Aorta (tissue), 5 donors: ENCODE data around the gene GPR180. TPM values are rescaled to one million over a fixed set of nuclear protein-coding genes. Genes with fewer than 3 reads are reported as not detected.

Experiments used
- ATAC-seq: fragments of 200-7000 bp; cut with Tn5 transposase; one replicate; pipeline ENCODE4 v1.9.1; 2022; ENCODE audit warnings: moderate library complexity; ENCODE audit not compliant: low FRiP score
- DNase-seq, 2 donors: peaks; one replicate each; pipeline ENCODE4 v3.0.0-alpha.2; 2020
- H3K27ac ChIP-seq, 2 donors: one replicate each; pipeline ENCODE4 v1.5.1; 2013; ENCODE audit warnings: low read length in 2 of 2, mild to moderate bottlenecking in 2 of 2, moderate library complexity in 2 of 2, control low read depth in 1 of 2, inconsistent platforms in 1 of 2, low read depth in 1 of 2
- H3K27me3 ChIP-seq, 2 donors: one replicate each; pipeline ENCODE4 v1.6.1; 2013; ENCODE audit warnings: control low read depth in 1 of 2, low read length in 1 of 2, mild to moderate bottlenecking in 1 of 2, moderate library complexity in 1 of 2; ENCODE audit not compliant: insufficient read depth in 2 of 2, control insufficient read depth in 1 of 2
- H3K36me3 ChIP-seq, 2 donors: one replicate each; pipeline ENCODE4 v1.6.1; 2013; ENCODE audit warnings: control low read depth in 1 of 2, low read length in 1 of 2, mild to moderate bottlenecking in 1 of 2; ENCODE audit not compliant: insufficient read depth in 2 of 2, control insufficient read depth in 1 of 2
- H3K4me1 ChIP-seq, 2 donors: one replicate each; pipeline ENCODE4 v1.6.1; 2013; ENCODE audit warnings: low read length in 2 of 2, control low read depth in 1 of 2, mild to moderate bottlenecking in 1 of 2, moderate library complexity in 1 of 2; ENCODE audit not compliant: insufficient read depth in 2 of 2, control insufficient read depth in 1 of 2
- H3K4me3 ChIP-seq, 2 donors: one replicate each; pipeline ENCODE4 v1.5.1; 2013; ENCODE audit warnings: low read length in 2 of 2, control low read depth in 1 of 2, mild to moderate bottlenecking in 1 of 2
- H3K9me3 ChIP-seq: one replicate; pipeline ENCODE4 v1.6.1; 2013; ENCODE audit warnings: mild to moderate bottlenecking, low read length; ENCODE audit not compliant: control insufficient read depth
- WGBS, 2 donors: extraction: QIAGEN DNeasy Blood & Tissue Kit; methylation state at CpG; one replicate each; pipeline ENCODE4 v1.1.7; 2013; 5-methylcytosine and 5-hydroxymethylcytosine counted together
- intact Hi-C, 2 donors: fragments of 100-400 bp; cut with DNase I; formaldehyde crosslinking; loops; one replicate each; pipeline versions ENCODE4 v1.14.2 to v1.15.0; 2022
- polyA plus RNA-seq, 2 donors: library from polyadenylated mRNA; stranded (reverse); fragments of 200-250 nt; gene quantifications; one replicate each; pipeline ENCODE4 v1.2.3, GENCODE V29; 2013
- total RNA-seq, 2 donors: library from RNA; stranded (reverse); fragmentation: NEBNext Ultra II Directional; extraction: Animal tissue kit (Norgen Biotek cat#: 25700); gene quantifications; one replicate each; pipeline ENCODE4 v1.2.1, GENCODE V29; 2021
- donor health status: healthy with polysubstance abuse.
- donor health status: Bipolar disorder and iron deficiency.
- donor health status: DM: no; HTN: no; CAD: no.
- donor health status: DM: no; HTN: no; CAD: no.
- donor health status: DM: yes; HTN: yes; CAD: no.

The GPR180 gene
- total and polyA plus RNA-seq, 4 donors, result 2.0 to 6.6 (median 4.0) TPM

GRCh38 chr13:94588541-94588940 lies 13.1 kb upstream of the GPR180 start:
- 89 to 91% methylated on average over 4 of the region's 4 CpGs for WGBS, 2 donors

GRCh38 chr13:94590744-94591143 lies 10.9 kb upstream of the GPR180 start:
- ATAC-seq (no peak), DNase-seq (no peak)
- Histone ChIP-seq H3K27me3 (no peaks in the 10 kb centered on the region), H3K4me1 (peaks cover 0 to 9% of the 10 kb centered on the region in 2 donors), H3K27ac (no peak overlapping the region), H3K9me3 (no peaks in the 10 kb centered on the region), H3K36me3 (no peaks in the 10 kb centered on the region), H3K4me3 (no peak overlapping the region)
- intact Hi-C loops, result loop anchor here in 1 of 2 donors (5.0 kb wide), 1 partner anchor 38 kb away; no protein-coding TSS in a partner anchor
- 93 to 96% methylated on average over 3 of the region's 3 CpGs for WGBS, 2 donors

More at GRCh38 chr13:94588541-94588940, 13.1 kb upstream of the GPR180 start:
- ATAC-seq (no peak), DNase-seq (no peak)
- no peak overlapping the region for H3K4me3 ChIP-seq
- no peaks in the 10 kb centered on the region for H3K36me3 ChIP-seq
- no peaks in the 10 kb centered on the region for H3K9me3 ChIP-seq
- intact Hi-C loops, result no loop called here
- no peaks in the 10 kb centered on the region for H3K4me1 ChIP-seq
- H3K27me3 ChIP-seq, result no peaks in the 10 kb centered on the region
- H3K27ac ChIP-seq, result no peak overlapping the region

GRCh38 chr13:94595001-94595949 lies 6.4 kb upstream of the GPR180 start:
- H3K4me1 ChIP-seq, result peaks cover 0 to 9% of the 10 kb centered on the region in 2 donors
- intact Hi-C loops, result no loop called here
- H3K27me3 ChIP-seq, result no peaks in the 10 kb centered on the region
- peak overlapping the region; percentile 73 to 98 for H3K4me3 ChIP-seq
- no peaks in the 10 kb centered on the region for H3K36me3 ChIP-seq
- no peaks in the 10 kb centered on the region for H3K9me3 ChIP-seq
- ATAC-seq, result peak; percentile 69
- H3K27ac ChIP-seq, result peak overlapping the region in 1 of 2 donors; percentile 42
- DNase-seq, result peak in 1 of 2 donors; percentile 70
- 6 to 7% methylated on average over 16 of the region's 16 CpGs for WGBS, 2 donors

- Histone ChIP-seq H3K4me1 (peaks cover 0 to 9% of the 10 kb centered on the region in 2 donors), H3K27me3 (no peaks in the 10 kb centered on the region), H3K9me3 (no peaks in the 10 kb centered on the region), H3K36me3 (no peaks in the 10 kb centered on the region), H3K4me3 (peak within 1 kb of the TSS; percentile 73 to 98), H3K27ac (peak within 1 kb of the TSS in 1 of 2 donors; percentile 42)
- WGBS, 2 donors, result 0% methylated on average over 41 of the region's 41 CpGs
- intact Hi-C loops, result loop anchor here in 1 of 2 donors (1.0 kb wide), 1 partner anchor 47 kb away; no protein-coding TSS in a partner anchor
- DNase-seq, result peak; percentile 95 to 97
- peak; percentile 97 for ATAC-seq
These were observed 5.6 kb upstream of the GPR180 start, which contains the start of gene TGDS for GRCh38 chr13:94595950-94596574. Gene TGDS (minus strand): TSS chr13:94596152. CDS start chr13:94596136, 16 bp downstream.

- H3K27ac ChIP-seq, result no peak overlapping the region
- ATAC-seq (no peak), DNase-seq (peak; percentile 47 to 68)
- peaks cover 0 to 9% of the 10 kb centered on the region in 2 donors for H3K4me1 ChIP-seq
- no peaks in the 10 kb centered on the region for H3K9me3 ChIP-seq
- H3K27me3 ChIP-seq, result no peaks in the 10 kb centered on the region
- peak overlapping the region in 1 of 2 donors; percentile 98 for H3K4me3 ChIP-seq
- intact Hi-C loops, result loop anchor here in 1 of 2 donors (1.0 kb wide), 1 partner anchor 47 kb away; no protein-coding TSS in a partner anchor
- H3K36me3 ChIP-seq, result no peaks in the 10 kb centered on the region
- 73% methylated on average over 20 of the region's 20 CpGs for WGBS, 2 donors
These were observed 5.1 kb upstream of the GPR180 start for GRCh38 chr13:94596575-94596971.

GRCh38 chr13:94598281-94598680 lies 3.4 kb upstream of the GPR180 start:
- no peaks in the 10 kb centered on the region for H3K36me3 ChIP-seq
- peaks cover 0 to 9% of the 10 kb centered on the region in 2 donors for H3K4me1 ChIP-seq
- DNase-seq (no peak), ATAC-seq (no peak)
- intact Hi-C loops, result no loop called here
- no peak overlapping the region for H3K4me3 ChIP-seq
- no peaks in the 10 kb centered on the region for H3K27me3 ChIP-seq
- H3K27ac ChIP-seq, result no peak overlapping the region
- no peaks in the 10 kb centered on the region for H3K9me3 ChIP-seq
- WGBS, 2 donors, result 92 to 97% methylated on average over 3 of the region's 3 CpGs

- Histone ChIP-seq H3K4me1 (peaks cover 0 to 4% of the 10 kb centered on the region in 2 donors), H3K27me3 (no peaks in the 10 kb centered on the region), H3K36me3 (no peaks in the 10 kb centered on the region), H3K9me3 (no peaks in the 10 kb centered on the region), H3K4me3 (no peak overlapping the region), H3K27ac (no peak overlapping the region)
- intact Hi-C loops, result no loop called here
- 85 to 90% methylated on average over 3 of the region's 3 CpGs for WGBS, 2 donors
- ATAC-seq (no peak), DNase-seq (no peak)
These were observed 1.8 kb upstream of the GPR180 start for GRCh38 chr13:94599877-94600276.

GRCh38 chr13:94602467-94602866 lies 810 bp downstream of the GPR180 start:
- ATAC-seq, result no peak
- 17 to 24% methylated on average over 1 of the region's 1 CpG for WGBS, 2 donors
- H3K27ac ChIP-seq, result no peak overlapping the region

More at GRCh38 chr13:94602467-94602866, 810 bp downstream of the GPR180 start:
- no peaks in the 10 kb centered on the region for H3K27me3 ChIP-seq
- DNase-seq, result no peak
- H3K36me3 ChIP-seq, result no peaks in the 10 kb centered on the region
- H3K4me1 ChIP-seq, result no peaks in the 10 kb centered on the region
- no peaks in the 10 kb centered on the region for H3K9me3 ChIP-seq
- peak overlapping the region; percentile 36 to 86 for H3K4me3 ChIP-seq
- intact Hi-C loops, result no loop called here
